Central memory CD8-positive, alpha-beta T cell (primary cell): Measurements from ENCODE around the gene RCN2.
"Not testable (repeated sequence)": the region's sequence is repeated elsewhere in the genome, so short reads cannot be mapped to it uniquely, and the experiment has no call there.

Experiments used
- ATAC-seq: fragments of 150-1000 bp; cut with Tn5 transposase; replicated peaks from 2 replicates; pipeline ENCODE4 v1.10.0; 2022; ENCODE audit warnings: mild to moderate bottlenecking, moderate FRiP score, moderate number of reproducible peaks; ENCODE audit not compliant: poor library complexity, severe bottlenecking; ENCODE audit errors: extremely low read depth
- DNase-seq, 2 donors: peaks; one replicate each; pipeline ENCODE4 v3.0.0; 2021; ENCODE audit warnings: low spot score in 2 of 2
- H3K27ac Mint-ChIP-seq: one replicate; pipeline ENCODE4 v1.8.0; 2022; ENCODE audit warnings: low read depth, mild to moderate bottlenecking, moderate library complexity, mixed read lengths
- H3K27me3 Mint-ChIP-seq: one replicate; pipeline ENCODE4 v1.8.0; 2022; ENCODE audit warnings: mixed read lengths
- H3K36me3 Mint-ChIP-seq: one replicate; pipeline ENCODE4 v1.8.0; 2022; ENCODE audit warnings: mild to moderate bottlenecking, moderate library complexity, mixed read lengths; ENCODE audit not compliant: insufficient read depth
- H3K4me1 Mint-ChIP-seq: one replicate; pipeline ENCODE4 v1.8.0; 2022; ENCODE audit warnings: mixed read lengths
- H3K4me3 Mint-ChIP-seq: one replicate; pipeline ENCODE4 v1.8.0; 2022; ENCODE audit warnings: mild to moderate bottlenecking, moderate library complexity, mixed read lengths
- H3K9me3 Mint-ChIP-seq: one replicate; pipeline ENCODE4 v1.8.0; 2022; ENCODE audit warnings: mixed read lengths

RCN2 gene, protein sequence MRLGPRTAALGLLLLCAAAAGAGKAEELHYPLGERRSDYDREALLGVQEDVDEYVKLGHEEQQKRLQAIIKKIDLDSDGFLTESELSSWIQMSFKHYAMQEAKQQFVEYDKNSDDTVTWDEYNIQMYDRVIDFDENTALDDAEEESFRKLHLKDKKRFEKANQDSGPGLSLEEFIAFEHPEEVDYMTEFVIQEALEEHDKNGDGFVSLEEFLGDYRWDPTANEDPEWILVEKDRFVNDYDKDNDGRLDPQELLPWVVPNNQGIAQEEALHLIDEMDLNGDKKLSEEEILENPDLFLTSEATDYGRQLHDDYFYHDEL

GRCh38 chr15:76931397-76932134 is at the start of gene RCN2:
Gene RCN2 (plus strand): TSS chr15:76931749. CDS start chr15:76931842, 93 bp downstream.
- Mint-ChIP-seq H3K4me3 (peak within 1 kb of the TSS; percentile 78), H3K36me3 (peaks cover 10% of the 10 kb centered on the region), H3K4me1 (peaks cover 24% of the 10 kb centered on the region), H3K27me3 (no peaks in the 10 kb centered on the region), H3K9me3 (no peaks in the 10 kb centered on the region), H3K27ac (peak within 1 kb of the TSS; percentile 76)
- ATAC-seq (peak; percentile 99), DNase-seq (peak; percentile 85 to 88)

GRCh38 chr15:76885212-76885611 is 46.3 kb upstream of the RCN2 start:
- Mint-ChIP-seq H3K36me3 (peaks cover 13% of the 10 kb centered on the region), H3K4me3 (no peak overlapping the region)

GRCh38 chr15:76887280-76888141 is 44.0 kb upstream of the RCN2 start:
- not testable (repeated sequence) for DNase-seq

More at GRCh38 chr15:76885212-76885611, 46.3 kb upstream of the RCN2 start:
- no peaks in the 10 kb centered on the region for H3K9me3 Mint-ChIP-seq
- H3K27me3 Mint-ChIP-seq, result no peaks in the 10 kb centered on the region
- no peak for DNase-seq
- H3K4me1 Mint-ChIP-seq, result peaks cover 24% of the 10 kb centered on the region
- H3K27ac Mint-ChIP-seq, result no peak overlapping the region
- ATAC-seq, result no peak

GRCh38 chr15:76892836-76893235 is 38.7 kb upstream of the RCN2 start:
- DNase-seq, ATAC-seq, H3K36me3 Mint-ChIP-seq, H3K27ac Mint-ChIP-seq, H3K4me3 Mint-ChIP-seq, H3K9me3 Mint-ChIP-seq, H3K27me3 Mint-ChIP-seq: not testable (repeated sequence)
- peaks cover 49% of the 10 kb centered on the region for H3K4me1 Mint-ChIP-seq

More at GRCh38 chr15:76887280-76888141, 44.0 kb upstream of the RCN2 start:
- peaks cover 34% of the 10 kb centered on the region for H3K4me1 Mint-ChIP-seq
- not testable (repeated sequence) for H3K27me3 Mint-ChIP-seq, H3K27ac Mint-ChIP-seq, ATAC-seq, H3K4me3 Mint-ChIP-seq, H3K36me3 Mint-ChIP-seq, H3K9me3 Mint-ChIP-seq

DNA sequence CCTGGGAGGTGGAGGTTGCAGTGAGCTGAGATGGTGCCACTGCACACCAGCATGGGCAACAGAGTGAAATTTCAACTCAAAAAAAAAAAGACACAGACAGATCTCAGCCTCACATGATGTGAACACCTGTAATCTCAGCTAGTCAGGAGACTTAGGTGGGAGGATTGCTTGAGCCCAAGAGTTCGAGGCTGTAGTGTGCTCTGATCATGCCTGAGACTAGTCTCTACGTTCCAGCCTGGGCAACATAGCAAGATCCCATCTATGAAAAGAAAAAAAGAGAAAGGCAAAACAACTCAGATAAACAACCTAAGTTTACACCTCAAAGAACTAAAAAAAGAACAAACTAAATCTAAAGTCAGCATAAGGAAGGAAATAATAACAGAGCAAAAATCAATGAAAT is 37.4 kb upstream of the RCN2 start:
- Mint-ChIP-seq H3K36me3 (peaks cover 2% of the 10 kb centered on the region), H3K9me3 (no peaks in the 10 kb centered on the region), H3K4me1 (peaks cover 44% of the 10 kb centered on the region), H3K4me3 (no peak overlapping the region), H3K27ac (no peak overlapping the region), H3K27me3 (no peaks in the 10 kb centered on the region)
- DNase-seq (no peak), ATAC-seq (no peak)

- H3K9me3 Mint-ChIP-seq, result no peaks in the 10 kb centered on the region
- peaks cover 24% of the 10 kb centered on the region for H3K4me1 Mint-ChIP-seq
- no peaks in the 10 kb centered on the region for H3K27me3 Mint-ChIP-seq
- ATAC-seq, result no peak
- no peak for DNase-seq
- H3K4me3 Mint-ChIP-seq, result no peak overlapping the region
- peaks cover 4% of the 10 kb centered on the region for H3K36me3 Mint-ChIP-seq
- H3K27ac Mint-ChIP-seq, result no peak overlapping the region
Observed at GRCh38 chr15:76898102-76898501, 33.4 kb upstream of the RCN2 start.

- not testable (repeated sequence) for H3K27ac Mint-ChIP-seq, DNase-seq, ATAC-seq, H3K9me3 Mint-ChIP-seq, H3K4me3 Mint-ChIP-seq, H3K27me3 Mint-ChIP-seq, H3K36me3 Mint-ChIP-seq
- peaks cover 32% of the 10 kb centered on the region for H3K4me1 Mint-ChIP-seq
Observed at GRCh38 chr15:76899176-76899930, 32.2 kb upstream of the RCN2 start.

- not testable (repeated sequence) for H3K4me3 Mint-ChIP-seq, DNase-seq, H3K36me3 Mint-ChIP-seq, H3K27ac Mint-ChIP-seq, H3K27me3 Mint-ChIP-seq, H3K9me3 Mint-ChIP-seq, ATAC-seq
- peaks cover 33% of the 10 kb centered on the region for H3K4me1 Mint-ChIP-seq
Observed at GRCh38 chr15:76899931-76900310, 31.6 kb upstream of the RCN2 start.

DNA sequence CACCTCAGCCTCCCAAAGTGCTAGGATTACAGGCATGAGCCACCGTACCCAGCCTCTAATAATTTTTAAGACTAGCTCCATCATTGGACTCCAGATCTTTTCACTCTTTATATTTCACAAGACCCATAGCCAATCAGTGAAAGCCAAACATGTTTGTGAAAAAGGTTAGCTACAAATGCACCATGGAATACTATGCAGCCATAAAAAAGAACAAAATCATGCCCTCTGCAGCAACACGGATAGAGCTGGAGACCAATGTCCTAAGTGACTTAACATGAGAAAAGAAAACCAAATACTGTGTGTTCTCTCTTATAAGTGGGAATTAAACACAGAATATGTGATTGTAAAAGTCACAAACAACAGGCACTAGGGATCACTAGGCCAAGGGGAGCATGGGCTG is 29.6 kb upstream of the RCN2 start:
- H3K27me3 Mint-ChIP-seq, result no peaks in the 10 kb centered on the region
- H3K27ac Mint-ChIP-seq, result no peak overlapping the region
- peaks cover 25% of the 10 kb centered on the region for H3K4me1 Mint-ChIP-seq
- peaks cover 3% of the 10 kb centered on the region for H3K36me3 Mint-ChIP-seq
- H3K9me3 Mint-ChIP-seq, result no peaks in the 10 kb centered on the region
- H3K4me3 Mint-ChIP-seq, result no peak overlapping the region
- DNase-seq (no peak), ATAC-seq (no peak)

DNA sequence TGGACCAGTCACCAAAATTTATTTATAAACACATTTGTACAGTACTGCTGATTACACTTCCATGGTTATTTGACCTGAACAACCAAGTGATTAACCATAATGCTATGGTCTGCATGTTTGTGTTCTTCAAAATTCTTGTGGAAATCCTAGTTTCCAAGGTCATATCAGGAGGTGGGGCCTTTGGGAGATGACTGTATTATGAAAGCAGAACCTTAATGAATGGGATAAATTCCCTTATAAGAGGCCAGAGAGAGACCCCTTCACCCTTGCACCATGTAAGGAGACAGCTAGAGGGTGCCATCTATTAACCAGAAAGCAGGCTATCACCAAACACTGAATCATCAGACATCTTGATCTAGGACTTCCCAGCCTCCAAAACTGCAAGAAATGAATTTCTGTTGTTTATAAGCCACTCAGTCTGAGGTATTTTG is 28.3 kb upstream of the RCN2 start:
- peaks cover 3% of the 10 kb centered on the region for H3K36me3 Mint-ChIP-seq
- ATAC-seq (peak; percentile 47), DNase-seq (no peak)
- peak overlapping the region; percentile 87 for H3K4me3 Mint-ChIP-seq
- no peak overlapping the region for H3K27ac Mint-ChIP-seq
- H3K27me3 Mint-ChIP-seq, result no peaks in the 10 kb centered on the region
- H3K4me1 Mint-ChIP-seq, result peaks cover 20% of the 10 kb centered on the region
- no peaks in the 10 kb centered on the region for H3K9me3 Mint-ChIP-seq

DNA sequence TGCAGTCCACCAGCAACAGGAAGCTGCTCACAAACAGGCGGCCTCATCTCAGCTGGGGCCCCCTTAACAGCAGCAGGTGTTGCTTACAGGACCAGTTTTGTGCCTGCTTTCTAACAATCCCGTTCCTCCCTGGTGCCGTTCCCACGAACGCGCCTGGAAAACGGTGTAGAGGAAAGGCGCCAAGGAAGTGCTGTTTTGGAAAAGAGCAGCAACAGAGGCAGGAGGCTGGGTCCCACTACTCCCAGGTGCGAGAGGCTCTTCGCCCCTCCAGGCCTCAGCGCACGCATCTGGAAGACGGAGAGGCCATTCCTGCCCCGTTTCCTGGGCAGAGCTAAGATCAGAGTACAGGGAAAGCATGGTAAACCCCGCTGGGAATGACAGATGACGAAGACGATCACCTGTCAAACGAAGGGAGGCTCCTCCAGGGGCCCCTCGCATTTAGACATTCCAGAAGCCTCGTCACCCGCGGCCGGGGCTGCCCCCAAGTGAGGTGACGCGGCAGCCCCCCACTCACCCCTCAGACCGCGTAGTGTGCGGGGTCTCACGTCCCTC is 27.0 kb upstream of the RCN2 start:
- Mint-ChIP-seq H3K4me1 (peaks cover 17% of the 10 kb centered on the region), H3K9me3 (no peaks in the 10 kb centered on the region), H3K4me3 (peak overlapping the region; percentile 87), H3K27me3 (no peaks in the 10 kb centered on the region), H3K36me3 (peaks cover 3% of the 10 kb centered on the region), H3K27ac (peak overlapping the region; percentile 88)
- ATAC-seq, result peak; percentile 11
- peak in 1 of 2 donors; percentile 11 for DNase-seq
